KMS-11 (cell line): ENCODE results near the gene ZMYND11.
"Not testable (repeated sequence)": the region's sequence is repeated elsewhere in the genome, so short reads cannot be mapped to it uniquely, and the experiment has no call there.

Source experiments
- H2AFZ ChIP-seq: fragments of 200-600 bp; sonication (generic); 2 replicates; pipeline ENCODE4 v1.6.1; 2016; ENCODE audit warnings: antibody characterized with exemption, mixed run types, low read depth
- H3K27ac ChIP-seq: fragments of 200-600 bp; sonication (generic); 2 replicates; pipeline ENCODE4 v1.6.1; 2016; ENCODE audit warnings: mild to moderate bottlenecking, mixed run types
- H3K27me3 ChIP-seq: fragments of 200-600 bp; sonication (generic); 2 replicates; pipeline ENCODE4 v1.6.1; 2017; ENCODE audit warnings: mild to moderate bottlenecking, low read depth, mixed run types, moderate library complexity; ENCODE audit not compliant: insufficient read depth
- H3K36me3 ChIP-seq: fragments of 200-600 bp; sonication (generic); 2 replicates; pipeline ENCODE4 v1.6.1; 2017; ENCODE audit warnings: mild to moderate bottlenecking, mixed run types; ENCODE audit not compliant: insufficient read depth
- H3K4me1 ChIP-seq: fragments of 200-600 bp; sonication (generic); 2 replicates; pipeline ENCODE4 v1.6.1; 2016; ENCODE audit warnings: mild to moderate bottlenecking, low read depth, mixed run types; ENCODE audit not compliant: poor library complexity, severe bottlenecking
- H3K4me2 ChIP-seq: fragments of 200-600 bp; sonication (generic); 2 replicates; pipeline ENCODE4 v1.7.0; 2016; ENCODE audit warnings: mild to moderate bottlenecking, mixed run types
- H3K4me3 ChIP-seq: fragments of 200-600 bp; sonication (generic); IDR thresholded peaks from 2 replicates; pipeline ENCODE4 v1.6.1; 2017; ENCODE audit warnings: low read depth, low read length, mixed read lengths; ENCODE audit not compliant: insufficient read depth
- H3K79me2 ChIP-seq: fragments of 200-600 bp; sonication (generic); 2 replicates; pipeline ENCODE4 v1.6.1; 2016; ENCODE audit warnings: low read depth, mixed run types; ENCODE audit not compliant: insufficient read depth
- H3K9ac ChIP-seq: fragments of 200-600 bp; sonication (generic); 2 replicates; pipeline ENCODE4 v1.6.1; 2016; ENCODE audit warnings: mild to moderate bottlenecking, mixed run types
- H4K20me1 ChIP-seq: fragments of 200-600 bp; sonication (generic); 2 replicates; pipeline ENCODE4 v1.6.1; 2016; ENCODE audit warnings: mild to moderate bottlenecking, mixed run types; ENCODE audit not compliant: insufficient read depth
- CTCF ChIP-seq: fragments of 200-600 bp; sonication (generic); conservative IDR thresholded peaks from 2 replicates; pipeline ENCODE4 v1.6.1; 2017; ENCODE audit warnings: low read depth, mild to moderate bottlenecking, antibody characterized with exemption, low read length, moderate library complexity, mixed read lengths

ZMYND11 gene

GRCh38 chr10:299969-300368 lies 164.7 kb downstream of the ZMYND11 start:
- Histone ChIP-seq H3K4me3 (no peak overlapping the region), H3K79me2 (no peaks in the 10 kb centered on the region), H4K20me1 (no peaks in the 10 kb centered on the region), H3K9ac (no peak overlapping the region), H3K36me3 (no peaks in the 10 kb centered on the region), H3K4me1 (no peaks in the 10 kb centered on the region), H3K27ac (no peak overlapping the region), H3K27me3 (no peaks in the 10 kb centered on the region), H2AFZ (no peak overlapping the region), H3K4me2 (no peak overlapping the region)
- TF ChIP-seq CTCF, result no peak

GRCh38 chr10:300580-300979 lies 165.3 kb downstream of the ZMYND11 start:
- not testable (repeated sequence) for H2AFZ ChIP-seq, H3K4me2 ChIP-seq, H3K79me2 ChIP-seq, H3K4me3 ChIP-seq, H3K9ac ChIP-seq, H3K36me3 ChIP-seq, H3K4me1 ChIP-seq, H4K20me1 ChIP-seq, H3K27ac ChIP-seq, H3K27me3 ChIP-seq

GRCh38 chr10:301536-301935 lies 166.3 kb downstream of the ZMYND11 start:
- Histone ChIP-seq H3K27me3 (no peaks in the 10 kb centered on the region), H3K36me3 (no peaks in the 10 kb centered on the region), H3K79me2 (no peaks in the 10 kb centered on the region), H4K20me1 (no peaks in the 10 kb centered on the region), H3K27ac (no peak overlapping the region), H2AFZ (no peak overlapping the region), H3K4me1 (no peaks in the 10 kb centered on the region), H3K4me3 (no peak overlapping the region), H3K4me2 (no peak overlapping the region), H3K9ac (no peak overlapping the region)
- TF ChIP-seq CTCF, result no peak
